SK-N-SH (cell line): ENCODE data around the gene KIF5B. TPM values are rescaled to one million over a fixed set of nuclear protein-coding genes. Genes with fewer than 3 reads are reported as not detected.

Source experiments
- CTCF ChIA-PET: fragments of 300-600, 350-600 bp; formaldehyde crosslinking; extraction: SDS; loops from one replicate; lab custom pipeline; 2021; lab: Yijun Ruan, JAX
- POLR2A ChIA-PET: fragments of 350-600 bp; sonication (Branson Sonifier 250); formaldehyde crosslinking; extraction: SDS; loops from one replicate; lab custom pipeline; 2020; ENCODE audit warnings: antibody characterized with exemption, inconsistent platforms; lab: Yijun Ruan, JAX
- DNase-seq: peaks from one replicate; pipeline ENCODE4 v3.0.0; 2012
- H2AFZ ChIP-seq: fragments of 200-600 bp; sonication (generic); 2 replicates; pipeline ENCODE4 v1.8.1; 2016; ENCODE audit warnings: antibody characterized with exemption, mild to moderate bottlenecking, low read depth
- H3F3A ChIP-seq: fragments of 200-600 bp; sonication (generic); replicated peaks from 2 replicates; pipeline ENCODE3; 2016; ENCODE audit warnings: antibody characterized with exemption, mild to moderate bottlenecking; ENCODE audit not compliant: insufficient read depth
- H3K27ac ChIP-seq, 2 experiments: fragments of 200-500 bp in 1 of 2; fragments of 200-600 bp in 1 of 2; sonication (Bioruptor generic) in 1 of 2; sonication (generic), shearing (Covaris generic) in 1 of 2; 2 replicates each; pipeline versions ENCODE4 v1.5.1 to v1.6.1; 2014 to 2016; ENCODE audit warnings: low read depth in 2 of 2, inconsistent platforms in 1 of 2, low read length in 1 of 2, mild to moderate bottlenecking in 1 of 2, mixed read lengths in 1 of 2
- H3K27me3 ChIP-seq: fragments of 200-600 bp; sonication (generic), shearing (Covaris generic); 2 replicates; pipeline ENCODE4 v1.6.1; 2016; ENCODE audit warnings: mixed run types; ENCODE audit not compliant: insufficient read depth
- H3K36me3 ChIP-seq, 2 experiments: fragments of 200-500 bp in 1 of 2; fragments of 200-600 bp in 1 of 2; sonication (Bioruptor generic) in 1 of 2; sonication (generic) in 1 of 2; replicated peaks in 1 of 2; 2 replicates each; pipeline versions ENCODE3 to v1.5.1; 2014 to 2016; ENCODE audit warnings: low read length in 1 of 2, mild to moderate bottlenecking in 1 of 2; ENCODE audit not compliant: insufficient read depth in 2 of 2, control insufficient read depth in 1 of 2
- H3K4me1 ChIP-seq, 2 experiments: fragments of 200-500 bp in 1 of 2; fragments of 200-600 bp in 1 of 2; sonication (Bioruptor generic) in 1 of 2; sonication (generic), shearing (Covaris generic) in 1 of 2; 2 replicates each; pipeline versions ENCODE4 v1.5.1 to v1.6.1; 2014 to 2016; ENCODE audit warnings: low read depth in 1 of 2, low read length in 1 of 2, mixed run types in 1 of 2; ENCODE audit not compliant: insufficient read depth in 2 of 2, control insufficient read depth in 1 of 2
- H3K4me2 ChIP-seq: fragments of 200-600 bp; sonication (generic), shearing (Covaris generic); 2 replicates; pipeline ENCODE4 v1.6.1; 2017; ENCODE audit warnings: mixed run types
- H3K4me3 ChIP-seq, 2 experiments: fragments of 200-500 bp in 1 of 2; fragments of 200-600 bp in 1 of 2; sonication (Bioruptor generic) in 1 of 2; sonication (generic), shearing (Covaris generic) in 1 of 2; 2 replicates each; pipeline versions ENCODE4 v1.5.1 to v1.8.1; 2014 to 2016; ENCODE audit warnings: low read depth in 2 of 2, inconsistent platforms in 1 of 2, low read length in 1 of 2, mild to moderate bottlenecking in 1 of 2, mixed read lengths in 1 of 2, moderate library complexity in 1 of 2
- H3K79me2 ChIP-seq: fragments of 200-600 bp; sonication (generic); 2 replicates; pipeline ENCODE4 v1.8.1; 2017; ENCODE audit warnings: mild to moderate bottlenecking; ENCODE audit not compliant: insufficient read depth
- H3K9ac ChIP-seq: fragments of 200-600 bp; sonication (generic); 2 replicates; pipeline ENCODE4 v1.6.1; 2017; ENCODE audit warnings: mixed run types
- H3K9me2 ChIP-seq: fragments of 200-600 bp; sonication (generic); 2 replicates; pipeline ENCODE4 v1.6.1; 2017; ENCODE audit warnings: mixed run types
- H3K9me3 ChIP-seq: fragments of 200-600 bp; sonication (generic); 2 replicates; pipeline ENCODE4 v1.6.1; 2017; ENCODE audit warnings: mixed run types, mild to moderate bottlenecking, moderate library complexity
- H4K20me1 ChIP-seq: fragments of 200-600 bp; sonication (generic); 2 replicates; pipeline ENCODE4 v1.6.1; 2017; ENCODE audit warnings: mild to moderate bottlenecking, mixed run types; ENCODE audit not compliant: insufficient read depth
- ELF1 ChIP-seq: IDR thresholded peaks from 2 replicates; pipeline ENCODE4 v1.4.0; 2012
- EP300 ChIP-seq, 2 experiments: IDR thresholded peaks; 2 replicates each; pipeline versions ENCODE4 v1.4.0 to v1.6.1; 2012; ENCODE audit warnings: borderline replicate concordance in 1 of 2, low read depth in 1 of 2, low read length in 1 of 2
- FOSL2 ChIP-seq: IDR thresholded peaks from 2 replicates; pipeline ENCODE4 v1.4.0; 2012; ENCODE audit warnings: low read depth, mild to moderate bottlenecking, moderate library complexity, borderline replicate concordance
- JUND ChIP-seq: IDR thresholded peaks from 2 replicates; pipeline ENCODE4 v1.4.0; 2012
- MAX ChIP-seq: IDR thresholded peaks from 2 replicates; pipeline ENCODE4 v1.4.0; 2012; ENCODE audit warnings: low read depth
- MEF2A ChIP-seq: IDR thresholded peaks from 2 replicates; pipeline ENCODE4 v1.4.0; 2012; ENCODE audit warnings: low read depth, borderline replicate concordance
- MXI1 ChIP-seq: IDR thresholded peaks from 2 replicates; pipeline ENCODE4 v1.6.1; 2012; ENCODE audit warnings: mild to moderate bottlenecking, low read depth, low read length, improper control_type of control experiment
- NFIC ChIP-seq: IDR thresholded peaks from 2 replicates; pipeline ENCODE4 v1.4.0; 2012; ENCODE audit warnings: borderline replicate concordance
- NRF1 ChIP-seq: IDR thresholded peaks from 2 replicates; pipeline ENCODE4 v1.6.1; 2012; ENCODE audit warnings: low read depth, mild to moderate bottlenecking, low read length
- POLR2AphosphoS5 ChIP-seq: IDR thresholded peaks from 2 replicates; pipeline ENCODE4 v1.6.1; 2012; ENCODE audit warnings: low read depth, low read length
- RCOR1 ChIP-seq: fragments of 150-350 bp; IDR thresholded peaks from 2 replicates; pipeline ENCODE4 v1.6.1; 2017; ENCODE audit warnings: antibody characterized with exemption, low read length
- REST ChIP-seq: IDR thresholded peaks from 2 replicates; pipeline ENCODE4 v1.6.1; 2012; ENCODE audit warnings: mild to moderate bottlenecking, low read depth, low read length, moderate library complexity
- SIN3A ChIP-seq: IDR thresholded peaks from 2 replicates; pipeline ENCODE4 v1.6.1; 2012; ENCODE audit warnings: low read depth, mild to moderate bottlenecking, low read length, moderate library complexity, borderline replicate concordance
- SMC3 ChIP-seq: IDR thresholded peaks from 2 replicates; pipeline ENCODE4 v1.6.1; 2012; ENCODE audit warnings: low read depth, low read length, improper control_type of control experiment
- TAF1 ChIP-seq: IDR thresholded peaks from 2 replicates; pipeline ENCODE4 v1.6.1; 2012; ENCODE audit warnings: low read depth, mild to moderate bottlenecking, low read length, moderate library complexity, borderline replicate concordance
- TCF12 ChIP-seq: IDR thresholded peaks from 2 replicates; pipeline ENCODE4 v1.4.0; 2012
- YY1 ChIP-seq: IDR thresholded peaks from 2 replicates; pipeline ENCODE4 v1.4.0; 2012; ENCODE audit warnings: low read depth, mild to moderate bottlenecking
- WGBS: methylation state at CpG from one replicate; pipeline ENCODE4 v1.1.6; 2017; ENCODE audit warnings: low lambda C conversion rate; 5-methylcytosine and 5-hydroxymethylcytosine counted together
- polyA plus RNA-seq, 3 experiments: library from polyadenylated mRNA; depleted of rRNA; stranded (reverse); fragments of >200 nt; gene quantifications; 2 replicates each; pipeline ENCODE4 v1.2.3, GENCODE V29; 2012
- TF ChIP-seq, protein P1 (sequence below): fragments of 200-600 bp; sonication (generic); IDR thresholded peaks from 2 replicates; pipeline ENCODE4 v1.6.1; 2017; ENCODE audit warnings: antibody characterized with exemption, mild to moderate bottlenecking, moderate library complexity
- TF ChIP-seq, protein P2 (sequence below): IDR thresholded peaks from 2 replicates; pipeline ENCODE4 v1.4.0; 2012; ENCODE audit warnings: low read depth, borderline replicate concordance
- TF ChIP-seq, protein P3 (sequence below): fragments of 150-350 bp; IDR thresholded peaks from 2 replicates; pipeline ENCODE4 v1.6.1; 2017; ENCODE audit warnings: antibody characterized with exemption, low read length, low read depth, borderline replicate concordance

KIF5B gene
- polyA plus RNA-seq, 1 of the 3 experiments (the other 2 are of a cell fraction) = 15.7 TPM

DNA sequence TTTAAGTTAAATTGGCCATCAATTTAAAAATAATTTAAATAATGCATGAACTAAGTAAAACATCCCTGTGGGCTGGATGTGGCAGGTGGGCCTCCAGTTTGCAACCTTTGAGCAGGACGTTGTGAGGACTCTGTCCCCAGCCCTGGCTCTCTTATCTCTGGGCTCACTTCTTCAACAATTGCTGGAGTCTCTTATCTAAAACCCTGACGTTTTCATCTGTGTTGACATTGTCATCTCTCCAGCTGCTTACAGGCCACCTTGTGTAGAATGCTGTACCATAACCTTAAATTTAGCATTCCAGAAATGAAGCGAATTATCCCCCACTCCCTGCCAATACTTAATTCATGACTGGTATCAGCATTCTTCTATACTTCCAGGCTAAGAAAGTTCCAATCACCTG lies 3.2 kb upstream of the KIF5B start:
- 37% methylated on average over 3 of the region's 3 CpGs for WGBS
- no peak overlapping the region for H3K4me3 ChIP-seq
- no peak overlapping the region for H3K4me2 ChIP-seq
- no peaks in the 10 kb centered on the region for H3K36me3 ChIP-seq
- H3K4me1 ChIP-seq = peaks cover 0 to 5% of the 10 kb centered on the region in 2 experiments; a peak in 2 of 4 replicates
- peaks cover 18% of the 10 kb centered on the region for H3K79me2 ChIP-seq
- H3K9me3 ChIP-seq = no peaks in the 10 kb centered on the region
- POLR2A ChIA-PET = no interaction called here
- no peaks in the 10 kb centered on the region for H3F3A ChIP-seq
- peaks cover 9% of the 10 kb centered on the region for H4K20me1 ChIP-seq
- H3K9me2 ChIP-seq = no peaks in the 10 kb centered on the region
- DNase-seq = no peak
- H3K9ac ChIP-seq = no peak overlapping the region
- TF ChIP-seq, protein P1, sequence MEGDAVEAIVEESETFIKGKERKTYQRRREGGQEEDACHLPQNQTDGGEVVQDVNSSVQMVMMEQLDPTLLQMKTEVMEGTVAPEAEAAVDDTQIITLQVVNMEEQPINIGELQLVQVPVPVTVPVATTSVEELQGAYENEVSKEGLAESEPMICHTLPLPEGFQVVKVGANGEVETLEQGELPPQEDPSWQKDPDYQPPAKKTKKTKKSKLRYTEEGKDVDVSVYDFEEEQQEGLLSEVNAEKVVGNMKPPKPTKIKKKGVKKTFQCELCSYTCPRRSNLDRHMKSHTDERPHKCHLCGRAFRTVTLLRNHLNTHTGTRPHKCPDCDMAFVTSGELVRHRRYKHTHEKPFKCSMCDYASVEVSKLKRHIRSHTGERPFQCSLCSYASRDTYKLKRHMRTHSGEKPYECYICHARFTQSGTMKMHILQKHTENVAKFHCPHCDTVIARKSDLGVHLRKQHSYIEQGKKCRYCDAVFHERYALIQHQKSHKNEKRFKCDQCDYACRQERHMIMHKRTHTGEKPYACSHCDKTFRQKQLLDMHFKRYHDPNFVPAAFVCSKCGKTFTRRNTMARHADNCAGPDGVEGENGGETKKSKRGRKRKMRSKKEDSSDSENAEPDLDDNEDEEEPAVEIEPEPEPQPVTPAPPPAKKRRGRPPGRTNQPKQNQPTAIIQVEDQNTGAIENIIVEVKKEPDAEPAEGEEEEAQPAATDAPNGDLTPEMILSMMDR = no peak
- TF ChIP-seq FOSL2 = no peak
- no peak for TF ChIP-seq MEF2A
- TF ChIP-seq, protein P2, sequence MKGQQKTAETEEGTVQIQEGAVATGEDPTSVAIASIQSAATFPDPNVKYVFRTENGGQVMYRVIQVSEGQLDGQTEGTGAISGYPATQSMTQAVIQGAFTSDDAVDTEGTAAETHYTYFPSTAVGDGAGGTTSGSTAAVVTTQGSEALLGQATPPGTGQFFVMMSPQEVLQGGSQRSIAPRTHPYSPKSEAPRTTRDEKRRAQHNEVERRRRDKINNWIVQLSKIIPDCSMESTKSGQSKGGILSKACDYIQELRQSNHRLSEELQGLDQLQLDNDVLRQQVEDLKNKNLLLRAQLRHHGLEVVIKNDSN = no peak
- no peak for TF ChIP-seq ELF1
- TF ChIP-seq MAX = no peak
- TF ChIP-seq SMC3 = no peak
- TF ChIP-seq REST = no peak
- TF ChIP-seq SIN3A = no peak
- no peak for TF ChIP-seq NRF1
- no peak overlapping the region for H3K27ac ChIP-seq
- CTCF ChIA-PET = no interaction called here
- H3K27me3 ChIP-seq = no peaks in the 10 kb centered on the region
- H2AFZ ChIP-seq = no peak overlapping the region

DNA sequence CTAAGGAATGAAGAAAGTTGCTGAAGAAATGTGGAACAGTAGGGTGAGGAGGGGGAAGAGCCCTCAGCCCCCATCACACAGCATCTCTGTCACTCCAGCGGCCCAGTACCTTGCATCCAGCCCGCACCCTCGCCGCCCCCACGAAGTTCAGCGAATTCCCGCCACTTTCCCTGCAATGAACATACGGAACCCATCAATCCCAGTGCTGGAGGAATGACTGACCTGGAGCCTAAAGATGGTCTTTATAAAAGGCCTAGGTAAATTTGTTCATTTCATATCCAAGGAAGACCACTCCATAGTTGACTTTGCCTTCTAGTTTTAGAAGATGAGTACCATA lies 779 bp upstream of the KIF5B start:
- DNase-seq = peak; percentile 14
- WGBS = 94% methylated on average over 8 of the region's 8 CpGs
- Histone ChIP-seq H4K20me1 (peaks cover 34% of the 10 kb centered on the region), H2AFZ (peak overlapping the region; percentile 73), H3K79me2 (peaks cover 42% of the 10 kb centered on the region), H3K4me2 (peak overlapping the region; percentile 79), H3K36me3 (peaks cover 3 to 12% of the 10 kb centered on the region in 2 experiments), H3K27me3 (no peaks in the 10 kb centered on the region), H3K9me2 (no peaks in the 10 kb centered on the region), H3K9me3 (no peaks in the 10 kb centered on the region), H3F3A (no peaks in the 10 kb centered on the region), H3K27ac (peak overlapping the region; percentile 80 to 88; a peak in 3 of 4 replicates), H3K4me1 (peaks cover 9 to 19% of the 10 kb centered on the region in 2 experiments; a peak in 3 of 4 replicates), H3K4me3 (peak overlapping the region; percentile 89 to 94; a peak in 3 of 4 replicates), H3K9ac (peak overlapping the region; percentile 91; the same call in 1 of the 2 replicates)
- ChIA-PET POLR2A (no interaction called here), CTCF (no interaction called here)
- no peak for TF ChIP-seq MEF2A
- TF ChIP-seq, protein P3, sequence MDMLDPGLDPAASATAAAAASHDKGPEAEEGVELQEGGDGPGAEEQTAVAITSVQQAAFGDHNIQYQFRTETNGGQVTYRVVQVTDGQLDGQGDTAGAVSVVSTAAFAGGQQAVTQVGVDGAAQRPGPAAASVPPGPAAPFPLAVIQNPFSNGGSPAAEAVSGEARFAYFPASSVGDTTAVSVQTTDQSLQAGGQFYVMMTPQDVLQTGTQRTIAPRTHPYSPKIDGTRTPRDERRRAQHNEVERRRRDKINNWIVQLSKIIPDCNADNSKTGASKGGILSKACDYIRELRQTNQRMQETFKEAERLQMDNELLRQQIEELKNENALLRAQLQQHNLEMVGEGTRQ = no peak
- TF ChIP-seq JUND = no peak
- no peak for TF ChIP-seq RCOR1
- no peak for TF ChIP-seq YY1
- no peak for TF ChIP-seq TCF12
- no peak for TF ChIP-seq NFIC
- no peak for TF ChIP-seq ELF1
- TF ChIP-seq MXI1 = no peak
- TF ChIP-seq EP300 (IDR thresholded peaks at IDR 0.05; ENCODE audit: borderline replicate concordance in 1 of 2, low read depth in 1 of 2, low read length in 1 of 2) = no peak
- no peak for TF ChIP-seq TAF1
- TF ChIP-seq POLR2AphosphoS5 = no peak
